Measurements from ENCODE around the gene PRODH.
"Not testable (repeated sequence)": the region's sequence is repeated elsewhere in the genome, so short reads cannot be mapped to it uniquely, and the experiment has no call there.

PRODH gene

GRCh38 chr22:18896037-18896657 lies 39.9 kb downstream of the PRODH start:
- not testable (repeated sequence) for DNase-seq

GRCh38 chr22:18893775-18894174 lies 42.3 kb downstream of the PRODH start:
- not testable (repeated sequence) for DNase-seq

GRCh38 chr22:18890510-18891192 lies 45.4 kb downstream of the PRODH start:
- not testable (repeated sequence) for DNase-seq

- no peak for DNase-seq
These were observed 48.0 kb downstream of the PRODH start for GRCh38 chr22:18888115-18888514.

- DNase-seq: not testable (repeated sequence)
These were observed 51.6 kb downstream of the PRODH start for GRCh38 chr22:18884465-18884864.

GRCh38 chr22:18881260-18881659 lies 54.8 kb downstream of the PRODH start:
- DNase-seq: not testable (repeated sequence)
